PC-9 (cell line): Measurements from ENCODE around the gene BTN2A1.

Experiments used
- EZH2 ChIP-seq: fragments of 200-600 bp; sonication (generic); IDR thresholded peaks from 2 replicates; pipeline ENCODE4 v1.8.0; 2017; ENCODE audit warnings: antibody characterized with exemption, low read depth
- TF ChIP-seq, protein P1 (sequence below): fragments of 200-600 bp; sonication (generic); conservative IDR thresholded peaks from 2 replicates; pipeline ENCODE4 v1.6.1; 2017; ENCODE audit warnings: mixed run types, antibody characterized with exemption, mild to moderate bottlenecking, moderate library complexity

DNA sequence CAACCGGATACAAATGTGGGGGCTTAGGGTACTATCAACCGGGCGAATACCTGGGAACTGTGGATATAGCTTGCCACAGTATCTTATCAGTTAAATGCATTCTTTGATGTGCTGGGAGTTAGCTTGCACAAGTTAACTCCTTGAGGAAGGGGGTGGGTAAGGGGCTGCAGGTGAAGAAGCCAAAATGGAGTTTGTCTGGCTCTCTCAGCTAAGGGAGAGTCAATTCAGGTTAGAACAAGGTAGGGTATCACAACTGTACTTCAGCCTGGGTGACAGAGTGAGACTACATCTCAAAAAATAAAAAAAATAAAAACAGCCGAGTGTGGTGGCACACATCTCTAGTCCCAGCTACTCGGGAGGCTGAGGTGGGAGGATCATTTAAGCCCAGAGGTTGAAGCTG is 33.8 kb downstream of the BTN2A1 start:
- TF ChIP-seq, protein P1, sequence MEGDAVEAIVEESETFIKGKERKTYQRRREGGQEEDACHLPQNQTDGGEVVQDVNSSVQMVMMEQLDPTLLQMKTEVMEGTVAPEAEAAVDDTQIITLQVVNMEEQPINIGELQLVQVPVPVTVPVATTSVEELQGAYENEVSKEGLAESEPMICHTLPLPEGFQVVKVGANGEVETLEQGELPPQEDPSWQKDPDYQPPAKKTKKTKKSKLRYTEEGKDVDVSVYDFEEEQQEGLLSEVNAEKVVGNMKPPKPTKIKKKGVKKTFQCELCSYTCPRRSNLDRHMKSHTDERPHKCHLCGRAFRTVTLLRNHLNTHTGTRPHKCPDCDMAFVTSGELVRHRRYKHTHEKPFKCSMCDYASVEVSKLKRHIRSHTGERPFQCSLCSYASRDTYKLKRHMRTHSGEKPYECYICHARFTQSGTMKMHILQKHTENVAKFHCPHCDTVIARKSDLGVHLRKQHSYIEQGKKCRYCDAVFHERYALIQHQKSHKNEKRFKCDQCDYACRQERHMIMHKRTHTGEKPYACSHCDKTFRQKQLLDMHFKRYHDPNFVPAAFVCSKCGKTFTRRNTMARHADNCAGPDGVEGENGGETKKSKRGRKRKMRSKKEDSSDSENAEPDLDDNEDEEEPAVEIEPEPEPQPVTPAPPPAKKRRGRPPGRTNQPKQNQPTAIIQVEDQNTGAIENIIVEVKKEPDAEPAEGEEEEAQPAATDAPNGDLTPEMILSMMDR = no peak
- no peak for TF ChIP-seq EZH2
